ENCODE data around the gene RAB3IL1.

- TF ChIP-seq POLR2AphosphoS5 (IDR thresholded peaks at IDR 0.05; ENCODE audit: low read depth, low read length), result no peak
- no peak for TF ChIP-seq TAF1 (IDR thresholded peaks at IDR 0.05; ENCODE audit: borderline replicate concordance, low read depth, low read length)
Observed at GRCh38 chr11:61903845-61904244, 13.5 kb downstream of the RAB3IL1 start.
